GM18505 (cell line): ENCODE measurements around the gene POU6F2.

Experiments
- ATAC-seq: cut with Tn5 transposase; IDR thresholded peaks from one replicate; pipeline ENCODE4 v1.9.1; 2021; ENCODE audit not compliant: unreplicated experiment
- POLR2A ChIP-seq: IDR thresholded peaks from 4 replicates; pipeline ENCODE4 v1.6.1; 2011; ENCODE audit warnings: borderline replicate concordance; ENCODE audit not compliant: insufficient read depth, insufficient read length; ENCODE audit errors: extremely low read depth

POU6F2 gene

GRCh38 chr7:39384386-39384785, 406.7 kb downstream of the POU6F2 start:
- no peak for ATAC-seq
- TF ChIP-seq POLR2A: no peak

DNA sequence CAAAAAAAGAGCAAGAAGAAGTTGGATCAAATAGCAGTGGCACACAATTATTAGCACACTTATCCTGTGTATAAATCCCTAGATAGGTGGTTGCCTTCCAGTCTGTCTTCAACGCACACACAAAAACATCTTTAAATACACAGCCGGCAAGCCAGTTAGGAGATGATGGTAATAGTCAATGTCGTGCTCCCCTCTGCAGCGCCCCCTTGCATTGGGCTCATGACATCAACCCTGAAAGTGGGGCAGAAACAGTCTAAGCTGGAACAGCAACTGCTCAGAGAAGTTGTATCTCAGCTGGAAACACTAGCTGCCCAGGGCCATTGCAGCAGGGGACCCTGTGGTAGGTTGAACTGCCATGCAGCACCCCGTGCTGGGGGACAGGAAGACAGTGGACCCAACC, 409.0 kb downstream of the POU6F2 start:
- TF ChIP-seq POLR2A: no peak
- no peak for ATAC-seq

DNA sequence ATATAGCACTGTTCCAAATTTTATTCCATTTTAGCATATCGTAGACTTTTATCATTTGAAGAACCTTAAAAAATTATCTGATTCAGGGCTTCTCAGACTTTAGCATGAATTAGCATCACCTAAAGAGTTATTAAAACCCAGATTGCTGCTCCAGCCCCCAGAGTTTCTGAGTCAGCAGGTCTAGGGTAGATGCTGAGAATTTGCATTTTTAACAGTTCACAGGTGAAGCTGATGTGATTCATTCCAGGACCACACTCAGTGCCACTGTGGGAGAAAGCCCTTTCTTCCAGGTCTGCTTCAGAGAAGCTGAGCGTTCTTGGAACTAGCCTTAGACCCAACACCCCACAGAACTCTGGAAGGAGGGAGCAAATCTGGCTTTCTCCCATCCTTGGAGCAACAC, 414.4 kb downstream of the POU6F2 start:
- no peak for TF ChIP-seq POLR2A
- no peak for ATAC-seq

DNA sequence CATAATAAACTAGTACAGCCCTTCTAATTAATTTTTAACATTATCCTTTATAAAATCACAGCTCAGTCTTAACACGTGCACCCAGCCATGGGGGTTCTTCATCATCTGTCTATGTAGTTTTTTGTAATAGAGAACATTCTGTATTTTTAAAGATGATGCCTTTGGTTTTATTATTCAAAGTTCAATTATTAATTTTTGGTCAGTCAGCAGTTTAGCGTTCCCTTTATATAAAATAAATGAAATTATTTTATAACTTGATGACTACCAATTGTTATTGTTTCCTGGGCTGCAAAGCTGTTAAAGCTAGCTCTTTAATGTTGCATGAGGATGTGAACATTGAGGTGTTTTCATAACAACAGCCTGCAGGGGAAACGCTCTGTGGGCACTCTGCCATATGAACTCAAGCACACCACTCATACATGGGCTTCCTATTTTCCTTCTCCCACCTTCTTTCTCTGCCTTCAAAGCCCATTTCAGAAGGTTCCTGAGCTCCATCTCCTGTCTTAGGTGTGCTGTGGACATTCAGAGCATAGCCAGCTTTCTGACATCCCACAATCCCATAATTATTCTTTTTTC, 416.5 kb downstream of the POU6F2 start:
- ATAC-seq: no peak
- TF ChIP-seq POLR2A: no peak

DNA sequence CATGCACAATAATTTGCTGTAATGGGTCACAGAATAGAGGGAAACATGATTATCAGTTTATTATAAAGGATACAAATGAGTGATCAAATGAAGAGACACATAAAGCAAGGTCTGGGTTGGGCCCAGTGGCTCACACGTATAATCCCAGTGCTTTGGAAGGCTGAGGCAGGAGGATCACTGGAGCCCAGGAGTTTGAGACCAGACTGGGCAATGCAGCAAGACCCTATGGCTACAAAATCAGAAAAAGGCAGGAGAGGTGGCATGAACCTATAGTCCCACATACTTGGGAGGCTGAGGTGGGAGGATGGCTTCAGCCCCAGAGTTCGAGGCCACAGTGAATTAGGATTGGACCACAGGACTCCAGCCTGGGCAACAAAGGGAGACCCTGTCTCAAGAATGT, 421.7 kb downstream of the POU6F2 start:
- ATAC-seq: no peak
- no peak for TF ChIP-seq POLR2A

GRCh38 chr7:39399986-39400385, 422.3 kb downstream of the POU6F2 start:
- ATAC-seq: no peak
- no peak for TF ChIP-seq POLR2A

DNA sequence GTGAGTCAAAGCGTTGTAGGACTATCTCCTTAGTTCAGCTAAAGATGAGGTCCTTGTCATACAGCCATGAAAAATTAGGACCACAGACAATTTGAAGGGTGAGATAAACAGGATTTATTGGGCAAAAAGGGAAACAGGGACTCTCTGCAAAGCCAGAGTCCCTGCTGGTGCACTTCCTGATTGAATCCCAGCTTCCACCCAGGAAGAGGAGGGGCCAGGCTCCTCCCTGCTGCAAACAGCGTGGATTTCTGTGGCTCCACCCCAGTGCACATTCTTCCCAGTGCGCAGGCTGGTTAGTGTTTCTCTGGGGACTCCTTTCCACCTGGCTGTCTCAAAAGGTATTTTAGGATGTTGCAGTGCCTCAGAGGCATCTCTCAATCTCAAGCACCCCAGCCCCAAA, 423.1 kb downstream of the POU6F2 start:
- ATAC-seq: no peak
- no peak for TF ChIP-seq POLR2A

- no peak for TF ChIP-seq POLR2A
- ATAC-seq: no peak
These were observed 424.3 kb downstream of the POU6F2 start for GRCh38 chr7:39402034-39402433.

DNA sequence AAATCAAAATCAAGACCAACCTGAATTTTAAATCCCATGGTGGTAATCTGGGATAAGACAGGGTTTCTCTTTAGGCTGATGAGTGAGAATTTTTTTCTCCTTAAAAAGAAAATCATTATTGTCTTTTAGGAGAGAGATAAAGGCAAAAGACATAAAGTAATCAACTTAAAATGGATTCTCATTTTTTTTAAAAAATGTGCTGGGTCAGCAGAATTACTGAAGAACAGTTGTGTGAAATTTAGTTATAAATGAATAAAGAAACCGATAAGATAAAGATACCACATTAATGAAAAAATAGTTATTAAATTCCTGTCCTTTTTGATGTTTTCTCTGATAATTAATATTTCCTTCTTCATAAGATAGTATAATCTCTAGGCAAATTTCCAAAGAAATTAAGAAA, 427.2 kb downstream of the POU6F2 start:
- no peak for ATAC-seq
- no peak for TF ChIP-seq POLR2A

GRCh38 chr7:39405581-39405980, 427.9 kb downstream of the POU6F2 start:
- no peak for TF ChIP-seq POLR2A
- ATAC-seq: no peak

DNA sequence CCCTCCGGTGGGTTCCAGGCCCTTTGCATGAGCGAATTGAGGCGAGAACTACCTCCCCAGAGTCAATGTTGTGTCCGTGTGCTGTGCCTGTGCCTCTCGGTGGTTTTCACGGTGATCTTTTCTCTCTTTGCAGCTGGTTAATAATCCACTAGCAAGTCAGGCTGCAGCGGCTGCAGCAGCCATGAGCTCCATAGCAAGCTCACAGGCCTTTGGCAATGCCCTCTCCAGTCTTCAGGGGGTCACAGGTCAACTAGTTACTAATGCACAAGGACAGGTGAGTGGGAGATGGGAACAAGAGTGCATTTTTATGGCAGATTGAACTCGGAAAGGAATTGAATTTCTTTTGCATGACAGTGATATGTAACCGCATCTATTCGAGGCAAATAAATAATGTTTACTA, 428.8 kb downstream of the POU6F2 start:
- ATAC-seq: no peak
- no peak for TF ChIP-seq POLR2A

GRCh38 chr7:39407137-39407536, 429.4 kb downstream of the POU6F2 start:
- no peak for ATAC-seq
- TF ChIP-seq POLR2A: no peak

DNA sequence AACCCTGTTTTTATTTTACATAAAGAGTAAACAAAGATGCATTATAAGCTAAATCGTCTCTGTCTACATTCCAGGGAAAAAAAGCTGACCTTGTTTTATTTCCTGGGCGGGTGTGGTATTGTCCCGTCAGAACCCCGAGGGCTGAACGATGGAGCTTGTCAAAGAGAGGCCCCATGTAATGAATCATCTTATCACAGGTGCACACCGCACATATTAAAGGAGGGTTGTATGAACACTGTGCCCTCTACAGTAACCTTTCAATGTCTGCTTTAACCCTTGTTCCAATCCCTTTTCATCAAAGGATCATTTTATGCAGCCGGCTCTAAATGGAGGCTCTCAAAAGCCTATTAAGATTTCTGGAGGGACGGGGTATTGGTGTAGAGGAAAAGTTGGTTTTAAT, 430.0 kb downstream of the POU6F2 start:
- TF ChIP-seq POLR2A: no peak

GRCh38 chr7:39408906-39409305, 431.2 kb downstream of the POU6F2 start:
- no peak for ATAC-seq
- TF ChIP-seq POLR2A: no peak

More for the DNA sequence above, 430.0 kb downstream of the POU6F2 start:
- no peak for ATAC-seq

DNA sequence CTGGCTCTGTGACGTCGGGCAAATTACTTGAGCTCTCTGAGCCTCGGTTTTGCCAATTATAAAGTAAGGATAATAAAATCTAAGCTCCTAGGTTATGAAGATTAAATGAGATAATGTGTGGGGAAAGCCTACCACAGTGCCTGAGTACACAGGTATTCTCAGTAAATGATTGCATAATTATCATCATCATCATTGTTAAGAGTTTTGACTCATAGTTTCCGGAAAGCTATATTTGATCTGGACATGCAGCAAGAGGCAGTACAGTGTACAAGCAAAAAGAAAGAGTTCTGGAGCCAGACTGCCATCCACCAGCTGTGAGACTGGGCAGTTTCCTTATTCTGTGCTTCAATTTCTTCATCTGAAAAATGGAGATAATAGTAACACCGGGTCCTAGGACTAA, 432.9 kb downstream of the POU6F2 start:
- no peak for ATAC-seq
- TF ChIP-seq POLR2A: no peak
